HCT116 (cell line): Measurements from ENCODE around the gene UBAC2. TPM values are rescaled to one million over a fixed set of nuclear protein-coding genes. Genes with fewer than 3 reads are reported as not detected.

ENCODE experiments used
- ATAC-seq: fragments of 200-7000 bp; cut with Tn5 transposase; 2 replicates; pipeline ENCODE4 v1.9.1; 2020; ENCODE audit warnings: mild to moderate bottlenecking, moderate library complexity
- BruUV-seq: library from RNA; stranded (reverse); fragments of 400-500 nt; replicated peaks from 2 replicates; lab custom pipeline; 2021; lab: Mats Ljungman, UMichigan
- CTCF ChIA-PET: fragments of 300-600 bp; sonication (Branson Sonifier 250); formaldehyde crosslinking; loops from one replicate; lab custom pipeline; 2021; ENCODE audit warnings: antibody characterized with exemption; lab: Charles Lee
- POLR2A ChIA-PET: fragments of 300-600, 350-600 bp; sonication (Branson Sonifier 250); formaldehyde crosslinking; loops from one replicate; lab custom pipeline; 2021; ENCODE audit warnings: antibody characterized with exemption; lab: Charles Lee
- RAD21 ChIA-PET, 2 experiments: fragments of 300-600 bp; sonication (Branson Sonifier 250); formaldehyde crosslinking; loops; one replicate each; lab custom pipeline; 2023; ENCODE audit warnings: low total read pairs in 2 of 2; ENCODE audit not compliant: uncharacterized antibody in 2 of 2, unreplicated experiment in 2 of 2, low non-redundant PET in 1 of 2; lab: Charles Lee
- DNase-seq: peaks from one replicate; pipeline ENCODE4 v3.0.0-alpha.2; 2010; ENCODE audit warnings: low read depth, low spot score
- H2AFZ ChIP-seq: fragments of 200-600 bp; shearing (Covaris generic), sonication (generic); 2 replicates; pipeline ENCODE4 v1.6.1; 2017; ENCODE audit warnings: low read depth, mixed run types, mixed read lengths, antibody characterized with exemption, low read length; ENCODE audit not compliant: poor library complexity, severe bottlenecking
- H3K27ac ChIP-seq: 2 replicates; pipeline ENCODE4 v1.5.1; 2012; ENCODE audit warnings: low read depth, low read length
- H3K27me3 ChIP-seq: fragments of 200-600 bp; sonication (generic); 2 replicates; pipeline ENCODE4 v1.6.1; 2016; ENCODE audit warnings: mixed run types, low read length, mixed read lengths; ENCODE audit not compliant: insufficient read depth
- H3K36me3 ChIP-seq, 2 experiments: fragments of 200-500 bp in 1 of 2; fragments of 200-600 bp in 1 of 2; sonication (Bioruptor generic) in 1 of 2; sonication (generic) in 1 of 2; 2 replicates each; pipeline versions ENCODE4 v1.5.1 to v1.6.1; 2014 to 2016; ENCODE audit warnings: low read length in 2 of 2, inconsistent platforms in 1 of 2, mixed read lengths in 1 of 2, mixed run types in 1 of 2; ENCODE audit not compliant: insufficient read depth in 2 of 2, control insufficient read depth in 1 of 2
- H3K4me1 ChIP-seq, 2 experiments: fragments of 200-600 bp in 1 of 2; sonication (generic) in 1 of 2; 2 replicates each; pipeline versions ENCODE4 v1.5.1 to v1.6.1; 2012 to 2017; ENCODE audit warnings: low read length in 2 of 2, inconsistent platforms in 1 of 2, mild to moderate bottlenecking in 1 of 2, mixed read lengths in 1 of 2, mixed run types in 1 of 2, moderate library complexity in 1 of 2; ENCODE audit not compliant: insufficient read depth in 2 of 2, control insufficient read depth in 1 of 2
- H3K4me2 ChIP-seq: fragments of 200-600 bp; sonication (generic); 2 replicates; pipeline ENCODE4 v1.6.1; 2017; ENCODE audit warnings: mixed run types, low read length, mixed read lengths
- H3K4me3 ChIP-seq, 2 experiments: fragments of 200-600 bp in 1 of 2; sonication (generic) in 1 of 2; replicated peaks in 1 of 2; 2 replicates each; pipeline ENCODE4 v1.5.1; 2011 to 2016; ENCODE audit warnings: low read length in 2 of 2, control low read depth in 1 of 2, low read depth in 1 of 2, mild to moderate bottlenecking in 1 of 2, mixed read lengths in 1 of 2, mixed run types in 1 of 2
- H3K79me2 ChIP-seq: fragments of 200-600 bp; sonication (generic); 2 replicates; pipeline ENCODE4 v1.6.1; 2017; ENCODE audit warnings: mild to moderate bottlenecking, mixed run types, low read length, moderate library complexity, mixed read lengths; ENCODE audit not compliant: insufficient read depth
- H3K9ac ChIP-seq: fragments of 200-600 bp; sonication (generic); 2 replicates; pipeline ENCODE4 v1.6.1; 2016; ENCODE audit warnings: low read length, mixed read lengths
- H3K9me2 ChIP-seq: fragments of 200-600 bp; sonication (generic), shearing (Covaris generic); 2 replicates; pipeline ENCODE4 v1.6.1; 2017; ENCODE audit warnings: mixed run types, mild to moderate bottlenecking, moderate library complexity; ENCODE audit not compliant: insufficient read depth
- H3K9me3 ChIP-seq, 2 experiments: fragments of 200-500 bp in 1 of 2; fragments of 200-600 bp in 1 of 2; sonication (Bioruptor generic) in 1 of 2; sonication (generic) in 1 of 2; 2 replicates each; pipeline ENCODE4 v1.6.1; 2014 to 2017; ENCODE audit warnings: low read length in 2 of 2, mixed read lengths in 2 of 2, inconsistent platforms in 1 of 2, low read depth in 1 of 2, mild to moderate bottlenecking in 1 of 2, mixed run types in 1 of 2, moderate library complexity in 1 of 2; ENCODE audit not compliant: control insufficient read depth in 1 of 2, insufficient read depth in 1 of 2
- H4K20me1 ChIP-seq: fragments of 200-600 bp; sonication (generic), shearing (Covaris generic); 2 replicates; pipeline ENCODE4 v1.6.1; 2017; ENCODE audit warnings: mixed run types, mild to moderate bottlenecking, moderate library complexity; ENCODE audit not compliant: insufficient read depth
- ATF3 ChIP-seq: IDR thresholded peaks from 2 replicates; pipeline ENCODE4 v1.6.1; 2012
- CBX3 ChIP-seq: IDR thresholded peaks from 2 replicates; pipeline ENCODE4 v1.6.1; 2012; ENCODE audit warnings: low read depth
- CEBPB ChIP-seq: IDR thresholded peaks from 2 replicates; pipeline ENCODE4 v1.6.1; 2012; ENCODE audit warnings: low read depth
- CTCF ChIP-seq, 3 experiments: fragments of 200-600 bp in 1 of 3; sonication (generic) in 1 of 3; IDR thresholded peaks in 2 of 3; conservative IDR thresholded peaks in 1 of 3; 2 replicates each; pipeline ENCODE4 v1.5.1; 2012 to 2017; ENCODE audit warnings: low read depth in 2 of 3, low read length in 2 of 3, antibody characterized with exemption in 1 of 3, borderline replicate concordance in 1 of 3, control low read depth in 1 of 3, mild to moderate bottlenecking in 1 of 3, mixed read lengths in 1 of 3, mixed run types in 1 of 3, moderate library complexity in 1 of 3; ENCODE audit not compliant: insufficient read depth in 1 of 3
- EZH2phosphoT487 ChIP-seq: fragments of 200-600 bp; IDR thresholded peaks from 2 replicates; pipeline ENCODE4 v1.6.1; 2018; ENCODE audit warnings: antibody characterized with exemption, borderline replicate concordance
- FOSL1 ChIP-seq: IDR thresholded peaks from 2 replicates; pipeline ENCODE4 v1.6.1; 2012; ENCODE audit warnings: low read depth
- JUND ChIP-seq: IDR thresholded peaks from 2 replicates; pipeline ENCODE4 v1.6.1; 2012
- MAX ChIP-seq: IDR thresholded peaks from 2 replicates; pipeline ENCODE4 v1.6.1; 2012
- RAD21 ChIP-seq: IDR thresholded peaks from 2 replicates; pipeline ENCODE4 v1.6.1; 2012; ENCODE audit warnings: low read depth, mild to moderate bottlenecking
- REST ChIP-seq: IDR thresholded peaks from 2 replicates; pipeline ENCODE4 v1.6.1; 2012; ENCODE audit warnings: low read depth
- SIN3A ChIP-seq: IDR thresholded peaks from 2 replicates; pipeline ENCODE4 v1.6.1; 2012; ENCODE audit warnings: low read depth
- SP1 ChIP-seq: IDR thresholded peaks from 2 replicates; pipeline ENCODE4 v1.6.1; 2012; ENCODE audit warnings: low read depth
- SRF ChIP-seq: IDR thresholded peaks from 2 replicates; pipeline ENCODE4 v1.6.1; 2012; ENCODE audit warnings: low read depth
- TCF7L2 ChIP-seq: IDR thresholded peaks from 2 replicates; pipeline ENCODE4 v1.7.0; 2011; ENCODE audit warnings: borderline replicate concordance, inconsistent platforms; ENCODE audit not compliant: insufficient read depth, insufficient read length; ENCODE audit errors: extremely low read depth
- YY1 ChIP-seq: IDR thresholded peaks from 2 replicates; pipeline ENCODE4 v1.6.1; 2011; ENCODE audit warnings: low read length, low read depth, moderate library complexity, mild to moderate bottlenecking; ENCODE audit not compliant: insufficient replicate concordance; ENCODE audit errors: extremely low read depth
- ZFX ChIP-seq: fragments of 450-650 bp; IDR thresholded peaks from 2 replicates; pipeline ENCODE4 v1.6.1; 2017
- intact Hi-C: fragments of 100-400 bp; cut with micrococcal nuclease; formaldehyde crosslinking; loops from 2 replicates; pipeline ENCODE4 v1.10.0; 2022
- total RNA-seq: library from RNA; stranded (reverse); gene quantifications from one replicate; pipeline ENCODE4 v1.2.1, GENCODE V29; 2021; ENCODE audit not compliant: unreplicated experiment

UBAC2 gene
- total RNA-seq, 1 experiment from 2014 or later, result 67.4 TPM

- CTCF ChIA-PET, result interaction anchor here (0.8 kb wide), 1 partner anchor 88 kb away, joined by 3 read pairs; no protein-coding TSS in a partner anchor
- no peaks in the 10 kb centered on the region for H4K20me1 ChIP-seq
- no peak overlapping the region for H3K9ac ChIP-seq
- H3K4me2 ChIP-seq, result no peak overlapping the region
- H2AFZ ChIP-seq, result no peak overlapping the region
- intact Hi-C loops, result no loop called here
- H3K27me3 ChIP-seq, result no peaks in the 10 kb centered on the region
- POLR2A ChIA-PET, result no interaction called here
- TF ChIP-seq ATF3, result no peak
- TF ChIP-seq MAX, result no peak
- no peak for TF ChIP-seq YY1
- no peak for TF ChIP-seq FOSL1
- no peak for TF ChIP-seq REST
- TF ChIP-seq CBX3, result no peak
- no peak for TF ChIP-seq SP1
- no peak for TF ChIP-seq SRF
- no peak for TF ChIP-seq EZH2phosphoT487
- no peak for TF ChIP-seq CEBPB
- TF ChIP-seq RAD21, result no peak
- no peak for TF ChIP-seq TCF7L2
- no peak for TF ChIP-seq CTCF (IDR thresholded peaks at IDR 0.05 in 2 of 3, conservative IDR thresholded peaks at IDR 0.05 in 1 of 3; ENCODE audit: borderline replicate concordance in 1 of 3, insufficient read depth in 1 of 3, low read depth in 2 of 3, low read length in 2 of 3)
- no peak for TF ChIP-seq JUND
- no peak for TF ChIP-seq ZFX
- TF ChIP-seq SIN3A, result no peak
- TF ChIP-seq, all 23 proteins: peak for 0
- no peaks in the 10 kb centered on the region for H3K9me2 ChIP-seq
- H3K27ac ChIP-seq, result no peak overlapping the region
- no peaks in the 10 kb centered on the region for H3K79me2 ChIP-seq
- H3K36me3 ChIP-seq, result no peaks in the 10 kb centered on the region
- H3K9me3 ChIP-seq, result no peaks in the 10 kb centered on the region
- H3K4me3 ChIP-seq, result no peak overlapping the region
- no peak for DNase-seq
- H3K4me1 ChIP-seq, result no peaks in the 10 kb centered on the region
- no TSS peak for BruUV-seq
- RAD21 ChIA-PET, result no interaction called here
- no peak for ATAC-seq
These were observed 18.2 kb upstream of the UBAC2 start for GRCh38 chr13:99182439-99182838.
